Natural killer cell (primary cell): ENCODE data around the gene SYCE3. TPM values are rescaled to one million over a fixed set of nuclear protein-coding genes. Genes with fewer than 3 reads are reported as not detected.

Experiments used
- ATAC-seq, 3 donors: fragments of 150-1000 bp in 2 of 3; fragments of 200-7000 bp in 1 of 3; cut with Tn5 transposase; 1 replicate in 1 of 3; 2 replicates in 2 of 3; pipeline ENCODE4 v1.10.0; 2021; ENCODE audit warnings: mild to moderate bottlenecking in 2 of 3, moderate library complexity in 2 of 3
- DNase-seq, 2 donors: peaks; one replicate each; pipeline versions ENCODE4 v3.0.0 to v3.0.0-alpha.2; 2013 to 2021; ENCODE audit warnings: mixed read lengths in 1 of 2
- H3K27ac ChIP-seq: one replicate; pipeline ENCODE4 v1.5.1; 2013; ENCODE audit warnings: mild to moderate bottlenecking, low read length
- H3K27me3 ChIP-seq: one replicate; pipeline ENCODE4 v1.6.1; 2013; ENCODE audit warnings: low read length; ENCODE audit not compliant: control insufficient read depth, insufficient read depth
- H3K36me3 ChIP-seq: one replicate; pipeline ENCODE4 v1.6.1; 2013; ENCODE audit warnings: low read length; ENCODE audit not compliant: control insufficient read depth, insufficient read depth
- H3K4me1 ChIP-seq: one replicate; pipeline ENCODE4 v1.6.1; 2013; ENCODE audit warnings: low read length; ENCODE audit not compliant: control insufficient read depth, insufficient read depth
- H3K4me3 ChIP-seq: one replicate; pipeline ENCODE4 v1.5.1; 2013; ENCODE audit warnings: low read length
- H3K9me3 ChIP-seq: one replicate; pipeline ENCODE4 v1.6.1; 2013; ENCODE audit warnings: low read length; ENCODE audit not compliant: control insufficient read depth, insufficient read depth
- H3K27ac Mint-ChIP-seq, 2 donors: one replicate each; pipeline ENCODE4 v1.8.0; 2022; ENCODE audit warnings: mild to moderate bottlenecking in 2 of 2, mixed read lengths in 2 of 2, moderate library complexity in 1 of 2
- H3K27me3 Mint-ChIP-seq, 2 donors: one replicate each; pipeline ENCODE4 v1.8.0; 2022; ENCODE audit warnings: low read depth in 2 of 2, mixed read lengths in 2 of 2
- H3K36me3 Mint-ChIP-seq: one replicate; pipeline ENCODE4 v1.8.0; 2022; ENCODE audit warnings: mixed read lengths
- H3K4me1 Mint-ChIP-seq, 2 donors: one replicate each; pipeline ENCODE4 v1.8.0; 2022; ENCODE audit warnings: mixed read lengths in 2 of 2
- H3K4me3 Mint-ChIP-seq: one replicate; pipeline ENCODE4 v1.8.0; 2022; ENCODE audit warnings: mild to moderate bottlenecking, moderate library complexity, mixed read lengths
- H3K9me3 Mint-ChIP-seq, 2 donors: one replicate each; pipeline ENCODE4 v1.8.0; 2022; ENCODE audit warnings: mixed read lengths in 2 of 2
- WGBS: methylation state at CpG from one replicate; pipeline ENCODE4 v1.1.7; 2013; ENCODE audit warnings: missing lambda C conversion rate; ENCODE audit not compliant: insufficient coverage; 5-methylcytosine and 5-hydroxymethylcytosine counted together
- intact Hi-C: fragments of 100-400 bp; cut with micrococcal nuclease; formaldehyde crosslinking; loops from one replicate; pipeline ENCODE4 v1.14.2; 2022
- total RNA-seq, 4 donors: library from RNA; stranded (reverse); fragments of 120-200 nt in 1 of 4; gene quantifications; one replicate each; pipeline versions ENCODE4 v1.2.3 to v1.2.4, GENCODE V29; 2013 to 2022
- TF ChIP-seq, protein P1 (sequence below): fragments of 200-600 bp; IDR thresholded peaks from one replicate; pipeline ENCODE4 v1.8.0; 2022; ENCODE audit warnings: antibody characterized with exemption

SYCE3 gene
- total RNA-seq, 3 donors from 2014 or later (not counting 1 experiment from before 2014, with no cell fraction given): not detected

DNA sequence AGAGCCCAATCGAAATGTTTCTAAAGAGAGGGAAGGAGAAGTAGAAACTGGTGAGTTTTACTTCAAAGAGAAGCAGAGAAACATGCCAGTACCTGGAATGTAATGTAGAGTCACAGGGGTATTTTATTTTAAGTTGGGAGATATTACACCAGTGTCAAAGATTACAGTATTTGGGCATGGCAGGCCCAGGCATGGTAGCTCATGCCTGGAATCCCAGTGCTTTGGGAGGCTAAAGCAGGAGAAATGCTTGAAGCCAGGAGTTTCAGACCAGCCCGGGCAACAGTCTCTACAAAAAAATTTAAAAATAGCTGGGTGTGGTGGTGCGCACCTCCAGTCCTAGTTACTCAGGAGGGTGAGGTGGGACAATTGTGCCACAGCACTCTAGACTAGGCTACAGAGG is 2.7 kb downstream of the SYCE3 start:
- Histone ChIP-seq H3K4me1 (peaks cover 15% of the 10 kb centered on the region), H3K36me3 (no peaks in the 10 kb centered on the region), H3K9me3 (no peaks in the 10 kb centered on the region), H3K4me3 (no peak overlapping the region), H3K27me3 (no peaks in the 10 kb centered on the region), H3K27ac (no peak overlapping the region)
- Mint-ChIP-seq H3K36me3 (no peaks in the 10 kb centered on the region), H3K4me1 (peaks cover 23 to 28% of the 10 kb centered on the region in 2 donors), H3K27me3 (no peaks in the 10 kb centered on the region), H3K9me3 (no peaks in the 10 kb centered on the region), H3K27ac (no peak overlapping the region), H3K4me3 (no peak overlapping the region)
- TF ChIP-seq, protein P1, sequence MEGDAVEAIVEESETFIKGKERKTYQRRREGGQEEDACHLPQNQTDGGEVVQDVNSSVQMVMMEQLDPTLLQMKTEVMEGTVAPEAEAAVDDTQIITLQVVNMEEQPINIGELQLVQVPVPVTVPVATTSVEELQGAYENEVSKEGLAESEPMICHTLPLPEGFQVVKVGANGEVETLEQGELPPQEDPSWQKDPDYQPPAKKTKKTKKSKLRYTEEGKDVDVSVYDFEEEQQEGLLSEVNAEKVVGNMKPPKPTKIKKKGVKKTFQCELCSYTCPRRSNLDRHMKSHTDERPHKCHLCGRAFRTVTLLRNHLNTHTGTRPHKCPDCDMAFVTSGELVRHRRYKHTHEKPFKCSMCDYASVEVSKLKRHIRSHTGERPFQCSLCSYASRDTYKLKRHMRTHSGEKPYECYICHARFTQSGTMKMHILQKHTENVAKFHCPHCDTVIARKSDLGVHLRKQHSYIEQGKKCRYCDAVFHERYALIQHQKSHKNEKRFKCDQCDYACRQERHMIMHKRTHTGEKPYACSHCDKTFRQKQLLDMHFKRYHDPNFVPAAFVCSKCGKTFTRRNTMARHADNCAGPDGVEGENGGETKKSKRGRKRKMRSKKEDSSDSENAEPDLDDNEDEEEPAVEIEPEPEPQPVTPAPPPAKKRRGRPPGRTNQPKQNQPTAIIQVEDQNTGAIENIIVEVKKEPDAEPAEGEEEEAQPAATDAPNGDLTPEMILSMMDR: no peak
- WGBS: 98% methylated on average over 3 of the region's 3 CpGs
- ATAC-seq (no peak), DNase-seq (no peak)
- intact Hi-C loops: loop anchor here (5.0 kb wide), 2 partner anchors 33 to 53 kb away; partner anchors contain the start of genes LMF2, NCAPH2 and SCO2

DNA sequence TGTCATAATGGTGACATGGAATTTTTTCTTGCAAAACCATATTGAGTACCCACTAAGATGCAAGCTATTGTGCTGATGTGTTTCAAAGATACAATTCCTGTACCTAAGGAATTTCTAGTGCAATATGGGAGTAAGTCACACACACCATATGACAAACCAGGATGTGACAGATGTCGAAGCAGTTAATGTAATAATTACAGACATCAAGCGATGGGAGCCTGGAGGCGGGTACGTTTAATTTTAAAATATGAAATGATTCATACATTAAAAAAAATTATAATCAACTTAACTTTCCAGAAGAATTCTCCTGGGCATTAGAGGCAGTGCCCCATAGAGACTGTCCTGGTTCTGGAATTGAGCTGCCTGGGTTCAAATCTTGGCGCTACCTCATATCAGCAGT is 6.0 kb downstream of the SYCE3 start:
- Mint-ChIP-seq H3K9me3 (no peaks in the 10 kb centered on the region), H3K27ac (no peak overlapping the region), H3K4me3 (no peak overlapping the region), H3K4me1 (peaks cover 12 to 14% of the 10 kb centered on the region in 2 donors), H3K36me3 (no peaks in the 10 kb centered on the region), H3K27me3 (no peaks in the 10 kb centered on the region)
- intact Hi-C loops: no loop called here
- Histone ChIP-seq H3K27ac (no peak overlapping the region), H3K4me1 (peaks cover 3% of the 10 kb centered on the region), H3K36me3 (no peaks in the 10 kb centered on the region), H3K27me3 (no peaks in the 10 kb centered on the region), H3K9me3 (no peaks in the 10 kb centered on the region), H3K4me3 (no peak overlapping the region)
- DNase-seq (no peak), ATAC-seq (no peak)
- 98% methylated on average over 3 of the region's 5 CpGs for WGBS
- TF ChIP-seq, protein P1: no peak

DNA sequence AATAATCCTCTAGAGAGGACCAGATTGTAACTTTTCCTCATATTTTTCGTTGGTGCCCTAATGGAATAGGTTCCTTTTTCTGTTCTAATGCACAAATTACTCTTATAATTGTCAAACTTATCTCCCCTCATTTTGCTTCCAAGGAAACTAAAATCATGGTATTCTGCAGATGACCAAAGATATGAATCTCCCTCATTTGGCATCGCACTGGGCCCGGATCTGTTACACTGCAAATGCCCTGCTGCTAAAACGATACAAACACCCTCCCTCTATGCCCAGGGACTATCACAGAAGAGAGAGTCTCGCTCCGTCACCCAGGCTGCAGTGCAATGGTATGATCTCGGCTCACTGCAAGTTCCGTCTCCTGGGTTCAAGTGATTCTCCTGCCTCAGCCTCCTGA is 9.4 kb downstream of the SYCE3 start:
- ATAC-seq (no peak), DNase-seq (no peak)
- H3K4me1 Mint-ChIP-seq: peaks cover 5 to 14% of the 10 kb centered on the region in 2 donors
- WGBS: 85% methylated on average over 8 of the region's 8 CpGs
- no peaks in the 10 kb centered on the region for H3K9me3 Mint-ChIP-seq
- no peak overlapping the region for H3K4me3 Mint-ChIP-seq
- no peak overlapping the region for H3K27ac ChIP-seq
- no peaks in the 10 kb centered on the region for H3K27me3 Mint-ChIP-seq
- H3K36me3 ChIP-seq: no peaks in the 10 kb centered on the region
- intact Hi-C loops: no loop called here
- H3K27me3 ChIP-seq: no peaks in the 10 kb centered on the region
- no peaks in the 10 kb centered on the region for H3K36me3 Mint-ChIP-seq
- H3K9me3 ChIP-seq: no peaks in the 10 kb centered on the region
- H3K4me1 ChIP-seq: peaks cover 18% of the 10 kb centered on the region
- no peak overlapping the region for H3K4me3 ChIP-seq
- no peak overlapping the region for H3K27ac Mint-ChIP-seq
- TF ChIP-seq, protein P1: no peak

DNA sequence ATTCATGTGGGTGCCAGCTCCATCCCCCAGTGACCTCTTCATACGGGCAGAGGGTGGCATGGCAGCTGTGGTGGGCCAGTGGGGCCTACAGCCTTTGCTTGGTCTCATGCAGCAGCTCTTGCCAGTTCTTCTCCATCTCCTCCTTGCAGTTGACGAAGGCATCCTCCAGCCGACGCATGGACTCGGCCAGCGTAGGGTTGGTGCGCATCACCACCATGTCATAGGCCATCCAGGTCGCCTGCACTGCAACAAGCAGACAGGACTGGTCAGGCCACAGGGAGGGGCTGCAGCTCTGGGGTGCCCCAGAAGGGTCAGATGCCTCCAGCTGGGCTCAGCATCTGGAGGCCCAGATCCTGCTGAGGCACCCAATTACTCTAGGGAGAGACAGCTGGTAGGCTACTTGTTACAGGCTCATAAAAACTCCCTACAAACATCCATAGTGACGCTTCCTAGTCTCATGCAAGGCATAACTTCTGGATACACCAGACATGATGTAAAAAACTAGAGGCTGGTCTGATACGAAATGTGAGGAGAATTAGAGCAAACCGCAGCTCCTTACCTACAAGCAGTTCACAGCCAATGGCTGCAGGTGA is 11.5 kb downstream of the SYCE3 start:
- Mint-ChIP-seq H3K27ac (no peak overlapping the region), H3K36me3 (no peaks in the 10 kb centered on the region), H3K27me3 (no peaks in the 10 kb centered on the region), H3K4me1 (peaks cover 5 to 18% of the 10 kb centered on the region in 2 donors), H3K4me3 (no peak overlapping the region), H3K9me3 (no peaks in the 10 kb centered on the region)
- peaks cover 27% of the 10 kb centered on the region for H3K4me1 ChIP-seq
- TF ChIP-seq, protein P1: no peak
- no peaks in the 10 kb centered on the region for H3K36me3 ChIP-seq
- intact Hi-C loops: no loop called here
- 97% methylated on average over 11 of the region's 11 CpGs for WGBS
- DNase-seq (no peak), ATAC-seq (no peak)
- no peak overlapping the region for H3K4me3 ChIP-seq
- H3K9me3 ChIP-seq: no peaks in the 10 kb centered on the region
- H3K27me3 ChIP-seq: no peaks in the 10 kb centered on the region
- H3K27ac ChIP-seq: no peak overlapping the region
